Stomach (tissue), 9 donors: Measurements from ENCODE around the gene PRDM2. TPM values are rescaled to one million over a fixed set of nuclear protein-coding genes. Genes with fewer than 3 reads are reported as not detected.

Experiments used
- DNase-seq, 2 donors: peaks; one replicate each; pipeline versions ENCODE4 v3.0.0 to v3.0.0-alpha.2; 2013 to 2019
- H3K27ac ChIP-seq, 5 donors: fragments of 200-600 bp in 4 of 5; sonication (generic) in 4 of 5; one replicate each; pipeline ENCODE4 v1.5.1; 2013 to 2019; ENCODE audit warnings: mild to moderate bottlenecking in 1 of 5, moderate library complexity in 1 of 5
- H3K27me3 ChIP-seq, 3 donors: fragments of 200-600 bp; sonication (generic); one replicate each; pipeline ENCODE4 v1.5.1; 2017 to 2019; ENCODE audit warnings: mixed run types in 1 of 3
- H3K36me3 ChIP-seq, 4 donors: fragments of 200-600 bp; sonication (generic); 1 replicate in 3 of 4; 2 replicates in 1 of 4; pipeline ENCODE4 v1.5.1; 2016 to 2019
- H3K4me1 ChIP-seq, 4 donors: fragments of 200-600 bp; sonication (generic); one replicate each; pipeline ENCODE4 v1.5.1; 2016 to 2019
- H3K4me3 ChIP-seq, 4 donors: fragments of 200-600 bp; sonication (generic) in 3 of 4; one replicate each; pipeline ENCODE4 v1.5.1; 2016 to 2019; ENCODE audit warnings: mild to moderate bottlenecking in 1 of 4
- H3K9me3 ChIP-seq, 4 donors: fragments of 200-600 bp; sonication (generic); one replicate each; pipeline ENCODE4 v1.5.1; 2016 to 2019
- EP300 ChIP-seq: sonication (generic); formaldehyde crosslinking; IDR thresholded peaks from one replicate; pipeline ENCODE4 v1.6.1; 2017; ENCODE audit warnings: antibody characterized with exemption
- POLR2A ChIP-seq, 4 donors: fragments of 450-650 bp; IDR thresholded peaks; one replicate each; pipeline ENCODE4 v1.6.1; 2016; ENCODE audit warnings: antibody characterized with exemption in 4 of 4, control low read depth in 2 of 4, mild to moderate bottlenecking in 1 of 4, moderate library complexity in 1 of 4
- POLR2AphosphoS5 ChIP-seq, 3 donors: sonication (generic); formaldehyde crosslinking; IDR thresholded peaks; one replicate each; pipeline ENCODE4 v1.6.1; 2016; ENCODE audit warnings: antibody characterized with exemption in 3 of 3
- WGBS, 5 donors: extraction: QIAGEN DNeasy Blood & Tissue Kit in 3 of 5; methylation state at CpG; one replicate each; pipeline versions ENCODE4 v1.1.5 to v1.1.7; 2013 to 2018; 5-methylcytosine and 5-hydroxymethylcytosine counted together
- intact Hi-C: fragments of 100-400 bp; cut with DNase I; formaldehyde crosslinking; loops from one replicate; pipeline ENCODE4 v1.15.1; 2023; ENCODE audit warnings: low total_unique reads
- polyA plus RNA-seq, 3 donors: library from polyadenylated mRNA; stranded (reverse); fragments of 200-250 nt; gene quantifications; one replicate each; pipeline ENCODE4 v1.2.3, GENCODE V29; 2013
- total RNA-seq, 5 donors: library from RNA; depleted of rRNA; stranded (reverse); fragments of >200 nt; gene quantifications; one replicate each; pipeline versions ENCODE4 v1.1.0 to v1.2.3, GENCODE V29; 2014 to 2016
- TF ChIP-seq, protein P1 (sequence below), 7 experiments: fragments of 450-650 bp in 4 of 7; fragments of 200-600 bp in 3 of 7; sonication (generic) in 3 of 7; IDR thresholded peaks; one replicate each; pipeline ENCODE4 v1.5.1; 2016 to 2019; ENCODE audit warnings: antibody characterized with exemption in 7 of 7, control low read depth in 2 of 7, mild to moderate bottlenecking in 1 of 7
- donor health status: healthy with polysubstance abuse.
- donor health status: Bipolar disorder and iron deficiency.
- donor health status: healthy.

Gene PRDM2
- total and polyA plus RNA-seq, 8 donors: 10.1 to 77.7 (median 24.8) TPM

DNA sequence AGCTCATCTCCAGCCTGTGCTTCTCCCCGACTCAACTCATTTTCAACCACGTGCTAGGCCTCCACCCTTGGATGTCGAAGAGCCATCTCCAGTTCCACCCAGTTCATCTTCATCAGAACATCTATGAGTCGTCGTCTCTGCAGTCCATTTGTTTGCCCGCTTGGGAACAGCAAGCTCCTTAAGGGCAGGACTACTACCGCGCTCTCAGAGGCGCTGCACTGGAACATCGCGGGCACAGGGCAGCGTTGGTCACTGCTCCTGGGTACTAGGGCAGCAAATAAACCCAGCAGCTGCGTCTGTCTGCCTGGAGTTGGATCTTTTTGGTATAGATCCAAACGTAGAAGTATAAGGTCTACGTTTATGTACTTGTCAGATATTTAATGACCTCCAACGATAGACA, 478 bp upstream of the PRDM2 start:
- WGBS, 5 donors: 57 to 62% (median 59%) methylated on average over 16 of the region's 16 CpGs
- peaks cover 0 to 14% (median 8%) of the 10 kb centered on the region in 3 donors for H3K27me3 ChIP-seq
- H3K9me3 ChIP-seq: peaks cover 0 to 6% (median 5%) of the 10 kb centered on the region in 4 donors
- DNase-seq: peak in 1 of 2 donors; percentile 47
- intact Hi-C loops: no loop called here
- H3K36me3 ChIP-seq: no peaks in the 10 kb centered on the region
- peak overlapping the region; percentile 63 to 94 (median 79) for H3K4me3 ChIP-seq
- peaks cover 7 to 46% (median 25%) of the 10 kb centered on the region in 4 donors for H3K4me1 ChIP-seq
- no peak for TF ChIP-seq EP300
- TF ChIP-seq, protein P1, sequence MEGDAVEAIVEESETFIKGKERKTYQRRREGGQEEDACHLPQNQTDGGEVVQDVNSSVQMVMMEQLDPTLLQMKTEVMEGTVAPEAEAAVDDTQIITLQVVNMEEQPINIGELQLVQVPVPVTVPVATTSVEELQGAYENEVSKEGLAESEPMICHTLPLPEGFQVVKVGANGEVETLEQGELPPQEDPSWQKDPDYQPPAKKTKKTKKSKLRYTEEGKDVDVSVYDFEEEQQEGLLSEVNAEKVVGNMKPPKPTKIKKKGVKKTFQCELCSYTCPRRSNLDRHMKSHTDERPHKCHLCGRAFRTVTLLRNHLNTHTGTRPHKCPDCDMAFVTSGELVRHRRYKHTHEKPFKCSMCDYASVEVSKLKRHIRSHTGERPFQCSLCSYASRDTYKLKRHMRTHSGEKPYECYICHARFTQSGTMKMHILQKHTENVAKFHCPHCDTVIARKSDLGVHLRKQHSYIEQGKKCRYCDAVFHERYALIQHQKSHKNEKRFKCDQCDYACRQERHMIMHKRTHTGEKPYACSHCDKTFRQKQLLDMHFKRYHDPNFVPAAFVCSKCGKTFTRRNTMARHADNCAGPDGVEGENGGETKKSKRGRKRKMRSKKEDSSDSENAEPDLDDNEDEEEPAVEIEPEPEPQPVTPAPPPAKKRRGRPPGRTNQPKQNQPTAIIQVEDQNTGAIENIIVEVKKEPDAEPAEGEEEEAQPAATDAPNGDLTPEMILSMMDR (IDR thresholded peaks at IDR 0.05): no peak
- TF ChIP-seq POLR2AphosphoS5 (IDR thresholded peaks at IDR 0.05): no peak
- no peak for TF ChIP-seq POLR2A (IDR thresholded peaks at IDR 0.05)
- H3K27ac ChIP-seq: peak overlapping the region; percentile 79 to 97 (median 92)

DNA sequence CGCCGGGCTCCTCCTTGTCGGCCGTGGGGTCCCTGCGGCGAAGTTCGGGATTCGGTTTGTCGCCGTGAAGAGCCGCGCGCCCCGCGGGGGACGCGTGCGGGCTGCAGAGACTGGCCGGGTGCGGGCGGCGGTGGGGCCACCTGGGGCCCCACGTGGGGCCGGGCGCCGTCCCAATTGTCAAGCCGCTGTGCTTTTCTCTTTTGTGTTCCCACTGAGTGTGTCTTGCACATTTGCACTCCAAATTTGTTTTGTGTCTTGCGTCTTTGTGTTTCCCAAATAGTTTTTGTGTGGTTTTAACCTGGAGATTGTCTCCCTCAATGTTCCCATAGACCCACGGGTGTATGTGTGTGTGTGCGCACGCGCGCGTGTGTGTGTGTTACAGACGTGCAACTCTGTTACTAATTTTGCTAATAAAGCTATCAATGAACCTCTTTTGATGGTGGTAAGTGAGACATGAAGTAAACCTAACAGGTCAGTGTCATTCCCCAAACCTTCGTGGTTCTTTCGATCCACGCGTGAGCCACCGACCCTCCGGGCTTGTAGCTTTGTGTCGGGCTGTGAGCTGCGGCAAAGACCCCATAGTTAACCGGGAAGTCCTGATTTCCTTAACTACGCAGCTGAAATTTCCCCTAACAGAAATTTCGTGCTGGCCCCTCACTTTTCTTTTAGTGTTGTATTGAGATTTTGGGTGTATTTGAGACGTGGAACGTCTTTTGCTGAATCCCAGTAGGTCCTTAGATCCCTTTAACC, 708 bp downstream of the PRDM2 start:
- Histone ChIP-seq H3K27me3 (peaks cover 0 to 2% (median 0%) of the 10 kb centered on the region in 3 donors), H3K9me3 (peaks cover 0 to 6% (median 5%) of the 10 kb centered on the region in 4 donors), H3K36me3 (no peaks in the 10 kb centered on the region), H3K4me1 (peaks cover 7 to 46% (median 25%) of the 10 kb centered on the region in 4 donors), H3K4me3 (peak overlapping the region; percentile 63 to 94 (median 79)), H3K27ac (peak overlapping the region; percentile 79 to 97 (median 90))
- 14 to 29% (median 24%) methylated on average over 28 to 48 of the region's 48 CpGs for WGBS, 5 donors
- TF ChIP-seq POLR2A (IDR thresholded peaks at IDR 0.05) (no peak), POLR2AphosphoS5 (IDR thresholded peaks at IDR 0.05) (no peak), EP300 (no peak)
- TF ChIP-seq, protein P1 (IDR thresholded peaks at IDR 0.05): no peak
- peak; percentile 45 to 70 for DNase-seq
- intact Hi-C loops: no loop called here

DNA sequence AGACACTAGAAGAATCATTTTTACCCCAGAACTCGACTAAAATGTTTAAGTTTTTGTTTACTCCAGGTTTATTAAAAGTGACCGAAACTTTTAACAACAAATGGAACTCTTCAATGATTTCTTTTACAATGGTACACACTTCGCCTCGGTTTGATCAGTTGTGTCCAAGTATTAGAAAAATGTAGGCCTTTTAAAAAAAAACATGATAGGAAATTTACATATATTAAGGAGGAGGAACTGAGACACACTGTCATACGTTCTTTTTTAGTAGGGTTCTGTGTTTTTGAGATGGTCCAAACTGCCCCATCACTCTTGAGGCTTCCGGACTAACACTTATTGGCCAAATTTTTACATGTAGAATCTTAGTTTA, 1.3 kb downstream of the PRDM2 start:
- WGBS, 5 donors: 55 to 61% (median 58%) methylated on average over 6 of the region's 6 CpGs
- no peak for TF ChIP-seq POLR2A (IDR thresholded peaks at IDR 0.05)
- TF ChIP-seq, protein P1 (IDR thresholded peaks at IDR 0.05): no peak
- TF ChIP-seq POLR2AphosphoS5 (IDR thresholded peaks at IDR 0.05): no peak
- no peak for TF ChIP-seq EP300
- H3K27ac ChIP-seq: peak overlapping the region in 4 of 5 donors; percentile 79 to 97 (median 91)
- intact Hi-C loops: no loop called here
- H3K9me3 ChIP-seq: peaks cover 0 to 6% (median 5%) of the 10 kb centered on the region in 4 donors
- peak overlapping the region; percentile 63 to 94 (median 79) for H3K4me3 ChIP-seq
- no peaks in the 10 kb centered on the region for H3K36me3 ChIP-seq
- peaks cover 7 to 49% (median 25%) of the 10 kb centered on the region in 4 donors for H3K4me1 ChIP-seq
- H3K27me3 ChIP-seq: no peaks in the 10 kb centered on the region
- no peak for DNase-seq

DNA sequence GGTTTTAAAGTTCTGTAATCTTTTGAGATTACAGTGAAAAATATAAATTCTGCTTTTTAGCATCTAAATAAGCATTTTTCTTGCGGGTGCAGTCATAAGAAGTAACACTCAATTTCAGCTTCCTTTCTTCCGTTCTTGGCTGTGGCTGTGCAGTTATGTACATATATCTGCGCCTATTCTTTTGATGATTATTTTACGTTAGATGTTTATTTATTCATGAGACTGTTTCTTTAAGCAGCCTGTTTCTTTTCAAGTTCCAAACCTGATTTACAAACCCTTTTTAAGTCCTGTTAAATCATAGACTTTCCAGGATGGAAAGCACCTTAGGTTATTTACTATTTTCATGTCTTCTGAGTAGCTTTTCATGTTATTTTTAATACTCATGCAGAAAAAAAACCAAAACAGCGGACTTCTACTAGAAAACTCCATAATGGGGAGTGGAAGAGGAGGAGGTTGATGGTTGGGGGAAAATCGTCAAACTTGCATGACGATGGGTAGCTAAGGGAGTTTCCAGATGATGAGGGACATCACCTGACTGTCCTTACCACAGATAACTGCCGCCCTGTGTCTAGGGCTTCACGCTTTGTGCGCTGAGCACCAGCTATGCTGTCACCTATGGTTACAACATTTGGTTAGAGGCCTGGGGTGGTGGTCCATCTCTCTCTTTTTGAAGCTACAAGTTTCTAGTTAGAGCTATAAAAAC, 2.6 kb downstream of the PRDM2 start:
- TF ChIP-seq POLR2AphosphoS5 (IDR thresholded peaks at IDR 0.05) (no peak), EP300 (no peak), POLR2A (IDR thresholded peaks at IDR 0.05) (no peak)
- TF ChIP-seq, protein P1 (IDR thresholded peaks at IDR 0.05): no peak
- 52 to 72% (median 64%) methylated on average over 10 of the region's 10 CpGs for WGBS, 5 donors
- Histone ChIP-seq H3K4me1 (peaks cover 7 to 59% (median 29%) of the 10 kb centered on the region in 4 donors), H3K27ac (peak overlapping the region in 3 of 5 donors; percentile 31 to 97 (median 79)), H3K27me3 (no peaks in the 10 kb centered on the region), H3K36me3 (no peaks in the 10 kb centered on the region), H3K9me3 (peaks cover 0 to 6% (median 3%) of the 10 kb centered on the region in 4 donors), H3K4me3 (no peak overlapping the region)
- peak in 1 of 2 donors; percentile 41 for DNase-seq
- intact Hi-C loops: no loop called here
